HG03095 (cell line): ENCODE results near the gene FBXW11.

Experiments used
- ATAC-seq: cut with Tn5 transposase; IDR thresholded peaks from one replicate; pipeline ENCODE4 v1.9.1; 2021; ENCODE audit warnings: moderate library complexity; ENCODE audit not compliant: unreplicated experiment

The FBXW11 gene

GRCh38 chr5:171872666-171873065 lies 133.8 kb downstream of the FBXW11 start:
- no peak for ATAC-seq

GRCh38 chr5:171871711-171872110 lies 134.7 kb downstream of the FBXW11 start:
- ATAC-seq = no peak

GRCh38 chr5:171869956-171870355 lies 136.5 kb downstream of the FBXW11 start:
- ATAC-seq = no peak

- ATAC-seq = no peak
Observed at GRCh38 chr5:171868236-171868635, 138.2 kb downstream of the FBXW11 start.

GRCh38 chr5:171867786-171868185 lies 138.7 kb downstream of the FBXW11 start:
- no peak for ATAC-seq

- ATAC-seq = no peak
Observed at GRCh38 chr5:171865471-171865870, 141.0 kb downstream of the FBXW11 start.

GRCh38 chr5:171863935-171864334 lies 142.5 kb downstream of the FBXW11 start:
- ATAC-seq = no peak

- no peak for ATAC-seq
Observed at GRCh38 chr5:171862624-171863023, 143.8 kb downstream of the FBXW11 start.

GRCh38 chr5:171861381-171861780 lies 145.1 kb downstream of the FBXW11 start:
- no peak for ATAC-seq

GRCh38 chr5:171858303-171858702 lies 148.1 kb downstream of the FBXW11 start:
- no peak for ATAC-seq

GRCh38 chr5:171857489-171857876 lies 149.0 kb downstream of the FBXW11 start:
- ATAC-seq = no peak

GRCh38 chr5:171855798-171856763 lies 150.4 kb downstream of the FBXW11 start:
- no peak for ATAC-seq

GRCh38 chr5:171855265-171855664 lies 151.2 kb downstream of the FBXW11 start:
- no peak for ATAC-seq

- ATAC-seq = no peak
Observed at GRCh38 chr5:171852255-171852681, 154.2 kb downstream of the FBXW11 start.

GRCh38 chr5:171851251-171851650 lies 155.2 kb downstream of the FBXW11 start:
- no peak for ATAC-seq

GRCh38 chr5:171850324-171850947 lies 156.0 kb downstream of the FBXW11 start:
- no peak for ATAC-seq

- no peak for ATAC-seq
Observed at GRCh38 chr5:171849585-171850323, 156.7 kb downstream of the FBXW11 start.

GRCh38 chr5:171848911-171849520 lies 157.4 kb downstream of the FBXW11 start:
- no peak for ATAC-seq

- no peak for ATAC-seq
Observed at GRCh38 chr5:171848486-171848885, 158.0 kb downstream of the FBXW11 start.

GRCh38 chr5:171848006-171848405 lies 158.4 kb downstream of the FBXW11 start:
- ATAC-seq = no peak

GRCh38 chr5:171847026-171847425 lies 159.4 kb downstream of the FBXW11 start:
- no peak for ATAC-seq
